NCI-H146 treated with DMSO at 0.1 percent for 48 hours (cell line): ENCODE measurements around the gene SPRY4.
"Not testable (repeated sequence)": the region's sequence is repeated elsewhere in the genome, so short reads cannot be mapped to it uniquely, and the experiment has no call there.

Experiments used
- DNase-seq: peaks from one replicate; lab custom pipeline; 2025; ENCODE audit not compliant: unreplicated experiment; lab: John Stamatoyannopoulos, UW

SPRY4 gene

DNA sequence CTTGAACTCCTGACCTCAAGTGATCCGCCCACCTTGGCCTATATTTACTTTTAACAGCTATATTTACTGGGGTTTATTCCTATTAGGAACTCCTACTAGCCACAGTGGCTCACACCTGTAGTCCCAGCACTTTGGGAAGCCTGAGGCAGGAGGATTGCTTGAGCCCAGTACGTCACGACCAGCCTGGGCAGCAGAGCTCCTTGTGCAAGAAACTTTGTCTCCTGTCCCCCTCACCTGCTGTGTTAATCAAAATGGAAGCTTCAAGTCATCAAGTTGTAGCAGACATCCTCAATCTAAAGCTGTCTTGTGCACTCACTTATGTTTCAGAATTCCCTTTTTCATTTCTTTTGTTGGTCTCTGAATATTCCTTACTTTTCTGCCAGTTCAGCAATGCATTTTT lies 15.0 kb upstream of the SPRY4 start:
- no peak for DNase-seq

DNA sequence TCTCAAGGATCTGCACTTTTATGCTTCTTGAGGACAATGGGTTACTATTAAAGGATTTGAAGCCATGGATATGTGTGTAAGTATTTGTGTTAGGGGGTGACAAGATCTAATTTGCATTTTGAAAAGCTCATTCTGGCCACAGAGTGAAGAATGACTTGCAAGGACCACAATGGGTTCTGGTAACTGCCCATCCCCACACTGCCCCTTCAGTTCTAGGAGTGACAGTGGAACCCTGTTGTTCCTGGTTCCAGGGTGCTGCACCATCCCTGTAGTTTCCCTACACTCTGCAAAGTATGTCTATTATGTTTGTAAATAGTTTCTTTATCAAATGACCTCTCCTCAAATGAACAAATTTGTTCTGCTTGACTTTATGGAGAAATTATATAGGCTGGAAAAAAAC lies 9.7 kb upstream of the SPRY4 start:
- DNase-seq = no peak

DNA sequence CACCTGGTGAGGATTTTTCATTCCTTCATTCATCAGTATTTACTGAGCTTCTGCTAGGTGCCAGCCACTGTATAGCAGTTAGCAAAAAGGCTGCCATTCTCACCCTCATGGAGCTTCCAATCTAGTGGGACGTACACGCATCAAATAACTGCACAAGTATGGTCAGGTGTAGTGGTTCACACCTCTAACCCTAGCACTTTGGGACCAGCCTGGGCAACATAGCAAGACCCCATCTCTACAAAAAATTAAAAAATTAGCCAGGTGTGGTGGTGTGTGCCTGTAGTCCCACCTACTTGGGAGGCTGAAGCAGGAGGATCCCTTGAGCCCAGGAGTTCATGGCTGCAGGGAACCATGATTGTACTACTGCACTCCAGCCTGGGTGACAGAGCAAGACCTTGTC lies 8.9 kb upstream of the SPRY4 start:
- DNase-seq = not testable (repeated sequence)

DNA sequence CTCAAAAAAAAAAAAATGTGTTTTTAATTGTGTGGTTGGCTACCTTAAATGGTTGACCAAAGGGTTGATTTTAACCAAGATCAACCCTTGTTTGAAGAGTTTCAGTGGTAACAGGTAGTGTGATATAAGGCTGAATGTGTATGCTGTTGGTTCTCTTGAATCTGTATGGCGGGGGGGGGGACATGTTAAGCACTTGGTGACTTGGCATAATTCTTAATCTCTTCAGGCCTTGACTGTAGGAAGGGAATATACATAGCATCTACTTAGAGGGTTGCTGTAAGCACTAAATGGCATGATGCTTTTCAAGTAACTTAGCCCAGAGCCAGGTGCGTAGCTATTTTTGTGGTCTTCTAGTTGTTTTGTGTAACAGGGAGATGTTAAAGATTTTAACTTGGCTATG lies 5.6 kb upstream of the SPRY4 start:
- DNase-seq = no peak

GRCh38 chr5:142330026-142330425 lies 5.2 kb upstream of the SPRY4 start:
- no peak for DNase-seq

GRCh38 chr5:142327111-142327842 lies 2.5 kb upstream of the SPRY4 start:
- no peak for DNase-seq

DNA sequence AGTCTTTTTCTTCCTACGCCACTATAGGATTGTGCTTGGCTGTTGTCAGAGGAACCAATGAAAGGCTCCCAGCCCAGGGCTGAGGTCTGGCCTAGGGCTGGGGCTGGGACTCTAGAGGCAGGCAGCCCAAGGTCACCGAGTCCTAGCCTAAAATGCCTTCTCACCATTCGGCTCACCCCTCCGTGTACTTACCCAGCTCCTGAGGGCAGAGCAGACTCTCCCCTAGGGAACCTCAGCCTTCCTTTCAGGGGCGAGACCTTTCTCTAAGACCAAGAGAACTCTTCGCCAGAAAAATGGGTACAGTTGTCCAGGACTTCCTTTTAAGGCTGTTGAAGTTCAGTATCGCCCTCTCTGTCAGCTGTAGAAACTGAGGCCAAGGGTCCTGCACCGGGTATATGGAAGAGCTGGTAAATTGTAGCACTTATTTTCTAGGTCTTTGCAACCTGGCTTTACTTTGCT lies 1.7 kb upstream of the SPRY4 start:
- DNase-seq = no peak

- peak; percentile 19 for DNase-seq
Measured at GRCh38 chr5:142325725-142326479, 1.1 kb upstream of the SPRY4 start.

- DNase-seq = no peak
Measured at GRCh38 chr5:142324136-142324870, 518 bp downstream of the SPRY4 start.

DNA sequence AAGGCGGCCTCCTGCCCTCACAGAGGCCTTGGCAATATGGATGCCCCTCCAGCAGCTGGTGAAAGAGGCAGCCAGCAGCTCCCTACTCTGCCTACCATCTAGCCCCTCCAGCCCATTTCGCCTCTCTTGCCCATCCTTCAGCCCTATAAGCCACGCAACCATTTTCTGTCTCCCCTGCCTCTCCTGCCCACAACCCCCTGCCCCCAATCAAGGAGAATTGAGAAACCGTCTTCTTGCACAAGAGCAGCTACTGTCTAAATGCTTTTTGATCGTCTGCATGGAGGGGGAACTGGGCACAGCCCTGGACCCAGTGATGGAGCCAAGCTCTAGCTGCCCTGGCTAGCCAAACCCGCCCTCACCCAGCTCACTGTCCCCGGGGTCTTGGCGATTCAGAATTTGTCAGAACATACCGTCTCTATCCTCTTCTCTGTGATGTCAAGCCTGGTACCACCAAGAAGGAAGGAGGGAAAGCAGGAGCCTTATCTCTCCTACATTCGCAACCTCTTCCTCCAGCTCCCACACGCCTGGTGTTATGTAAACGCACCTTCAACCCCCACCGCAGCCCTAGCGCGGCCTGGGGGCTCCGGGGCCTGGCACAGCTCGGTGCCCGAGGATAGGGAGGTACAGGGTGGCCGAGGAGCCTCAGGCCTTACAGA lies 1.2 kb downstream of the SPRY4 start:
- no peak for DNase-seq

DNA sequence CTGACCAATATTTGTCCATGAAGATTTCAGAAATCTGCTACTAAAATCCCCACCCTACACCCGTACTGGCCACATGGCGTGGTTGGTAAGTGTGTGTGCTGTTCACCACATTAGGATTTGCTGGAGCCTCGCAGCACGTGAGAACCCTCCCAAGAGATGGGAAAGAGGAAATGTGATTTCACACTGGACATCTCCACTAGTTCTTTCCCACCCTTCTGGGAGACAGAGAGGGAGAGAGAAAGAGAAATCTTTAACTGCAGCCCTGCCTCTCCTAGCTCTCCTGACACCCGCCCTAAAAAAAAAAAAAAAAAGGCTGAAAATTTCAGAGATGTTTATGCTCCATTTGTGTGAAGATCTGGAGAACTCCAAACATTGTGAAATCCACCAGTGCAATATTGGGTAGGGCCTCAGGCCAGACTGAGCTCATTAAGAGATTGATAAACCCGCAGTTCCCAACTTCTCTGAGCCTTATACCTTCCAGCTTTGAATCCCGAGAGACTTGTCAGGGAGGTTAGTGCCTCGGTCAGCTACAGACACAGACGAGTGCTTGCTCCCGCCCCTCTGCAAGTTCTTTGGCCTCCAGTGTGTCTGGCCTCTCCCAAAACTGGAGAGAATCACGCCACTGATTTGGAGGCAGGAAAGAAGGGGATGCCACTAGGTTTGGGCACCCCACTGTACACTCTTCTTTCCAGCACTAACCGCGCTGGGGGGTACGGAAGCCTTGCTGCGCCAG lies 1.9 kb downstream of the SPRY4 start:
- DNase-seq = no peak

DNA sequence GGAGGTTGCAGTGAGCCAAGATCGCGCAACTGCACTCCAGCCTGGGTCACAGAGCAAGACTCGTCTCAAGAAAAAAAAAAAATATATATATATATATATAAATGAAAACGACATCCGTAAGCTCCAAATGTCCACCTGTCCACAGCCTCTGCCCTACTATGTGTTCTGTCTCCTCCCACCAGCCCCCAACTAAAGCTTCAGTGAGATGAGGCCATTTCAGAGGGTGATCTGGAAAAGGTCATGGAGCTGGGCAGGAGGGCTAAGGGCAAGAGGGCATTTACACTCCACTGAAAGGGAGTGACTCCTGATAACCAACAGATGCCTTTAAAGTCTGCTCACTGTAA lies 2.4 kb downstream of the SPRY4 start:
- no peak for DNase-seq

DNA sequence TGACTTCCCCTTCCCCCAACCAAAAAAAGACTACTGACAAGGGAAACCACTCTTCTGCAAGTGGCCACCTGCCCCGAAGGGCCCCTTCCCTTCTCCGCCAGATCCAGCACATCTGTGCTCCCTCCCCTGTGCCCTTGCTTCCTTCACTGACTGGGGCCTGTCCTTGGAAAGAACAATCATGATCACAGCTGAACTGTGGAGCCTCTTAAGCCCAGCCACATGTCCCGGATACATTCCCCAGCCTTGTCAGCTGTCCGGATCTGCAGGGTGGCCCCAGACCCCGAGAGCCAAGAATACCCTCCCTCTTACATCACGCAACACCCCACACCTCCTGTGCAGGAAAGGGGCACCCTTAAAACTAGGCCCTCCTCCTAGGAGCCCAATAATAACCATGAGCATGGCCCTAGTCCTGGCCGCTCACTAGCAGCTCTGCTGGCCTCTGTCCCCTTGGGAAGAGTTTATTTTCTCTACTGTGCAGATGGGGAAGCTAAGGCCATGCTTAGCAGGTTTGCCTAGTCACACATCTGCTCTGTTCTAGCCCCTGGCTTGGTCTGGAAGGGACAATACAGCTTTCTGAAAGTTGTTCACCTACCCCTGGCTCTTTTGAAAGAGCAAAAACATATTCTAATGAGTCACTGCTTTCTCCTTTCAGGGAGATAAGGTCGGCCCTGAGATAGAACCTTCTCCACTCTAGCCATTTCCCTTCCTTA lies 3.8 kb downstream of the SPRY4 start:
- no peak for DNase-seq

DNA sequence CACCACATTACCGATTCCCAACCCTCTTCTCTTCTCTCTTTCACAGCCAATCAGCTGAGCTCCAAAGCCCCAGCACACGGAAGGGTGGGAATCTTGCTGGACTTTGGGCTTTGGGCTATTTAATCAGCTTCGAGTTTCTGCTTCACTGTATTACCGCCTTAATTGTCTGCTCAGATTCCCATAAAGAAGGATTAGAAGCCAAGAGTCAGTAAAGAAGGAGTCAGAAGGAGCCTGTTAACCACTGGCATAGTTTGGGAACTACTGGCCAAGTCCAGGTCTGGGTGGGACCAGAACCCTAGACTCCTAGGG lies 4.4 kb downstream of the SPRY4 start:
- no peak for DNase-seq

GRCh38 chr5:142319560-142320429 lies 5.0 kb downstream of the SPRY4 start:
- no peak for DNase-seq

DNA sequence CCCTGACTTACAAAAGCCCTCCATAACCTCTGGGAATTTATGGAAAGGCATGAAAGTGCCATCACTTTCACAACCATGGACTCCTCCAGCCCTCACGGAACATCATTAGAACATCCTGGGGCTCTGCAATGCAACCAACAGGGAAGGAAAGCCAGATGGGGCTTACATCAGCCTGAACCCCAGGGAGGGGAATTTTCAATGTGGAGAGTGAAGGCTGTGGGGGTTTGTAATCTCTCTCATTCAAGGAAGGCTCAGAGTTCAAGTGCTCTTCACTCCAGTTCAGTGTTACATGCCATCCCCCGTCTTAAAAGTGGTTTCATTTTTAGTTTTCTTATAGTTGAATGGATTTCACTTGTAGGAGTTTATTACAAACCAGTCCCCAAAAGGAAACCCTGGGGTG lies 5.7 kb downstream of the SPRY4 start:
- no peak for DNase-seq

- DNase-seq = no peak
Measured at GRCh38 chr5:142317753-142318152, 7.1 kb downstream of the SPRY4 start.

DNA sequence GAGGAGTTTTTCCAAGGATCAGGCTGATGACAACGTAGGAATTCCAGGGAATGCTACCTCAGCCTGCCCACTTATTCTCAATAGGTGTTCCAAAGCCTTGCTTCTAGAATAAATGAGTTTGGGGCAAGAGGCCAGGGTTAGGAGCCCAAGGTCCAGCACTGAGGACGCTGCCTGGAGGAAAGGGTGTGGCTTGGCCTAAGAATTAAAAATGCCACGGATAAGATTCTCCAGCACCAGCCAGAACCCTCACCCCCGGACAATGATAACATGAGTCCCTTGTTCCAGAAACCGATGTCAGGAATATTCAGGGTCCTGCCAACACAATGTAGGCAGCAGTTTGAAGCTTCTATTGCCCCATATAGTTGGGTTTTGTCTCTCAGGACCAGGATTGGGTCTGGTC lies 7.6 kb downstream of the SPRY4 start:
- no peak for DNase-seq

DNA sequence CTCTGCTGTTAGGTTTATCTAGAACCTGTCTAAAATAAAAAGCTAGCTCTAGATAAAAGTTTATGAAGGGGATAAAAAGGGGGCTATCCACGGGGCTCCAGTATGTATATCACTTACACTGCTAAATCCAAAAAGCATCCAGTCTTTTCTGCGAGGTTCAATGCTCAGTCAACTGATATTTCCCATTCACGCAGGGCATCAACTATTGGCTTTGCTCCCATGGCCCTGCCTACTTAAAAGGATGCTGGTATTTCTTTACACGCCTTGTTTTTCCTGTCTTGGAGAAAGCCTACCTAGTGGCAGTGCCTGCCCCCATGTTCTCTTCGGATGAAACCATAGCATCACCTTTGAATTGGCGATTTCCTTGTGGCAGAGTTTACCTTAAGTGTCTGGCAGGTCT lies 8.1 kb downstream of the SPRY4 start:
- DNase-seq = no peak
